ENCODE results near the gene TMC7. TPM values are rescaled to one million over a fixed set of nuclear protein-coding genes. Genes with fewer than 3 reads are reported as not detected.
A peak's percentile ranks its signal among the peaks of the same experiment; 100 is the strongest.
"Not testable (repeated sequence)": the region's sequence is repeated elsewhere in the genome, so short reads cannot be mapped to it uniquely, and the experiment has no call there.

Gene TMC7
- total RNA-seq, 1 experiment from 2014 or later: 1.6 TPM

DNA sequence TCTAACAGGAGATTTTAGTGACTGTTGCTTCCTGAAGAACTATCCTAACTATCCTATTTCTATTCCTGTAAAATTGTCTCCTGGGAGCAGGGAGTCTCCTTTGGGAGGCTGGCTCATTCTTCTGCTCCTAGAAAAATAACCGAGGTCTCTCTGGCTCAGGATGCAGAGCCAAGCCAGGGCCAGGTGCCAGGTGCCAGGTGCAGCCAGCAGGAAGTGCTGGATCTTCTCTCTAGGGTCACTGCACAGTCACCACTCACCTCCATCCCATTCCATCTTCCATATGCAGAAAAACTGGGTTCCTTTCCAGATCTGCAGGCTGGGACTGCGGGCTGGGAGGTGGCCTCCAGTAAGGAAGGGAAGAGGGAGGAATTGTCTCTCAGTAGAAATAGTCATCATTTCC is 3.8 kb upstream of the TMC7 start:
- DNase-seq (ENCODE audit: low read depth): no peak

DNA sequence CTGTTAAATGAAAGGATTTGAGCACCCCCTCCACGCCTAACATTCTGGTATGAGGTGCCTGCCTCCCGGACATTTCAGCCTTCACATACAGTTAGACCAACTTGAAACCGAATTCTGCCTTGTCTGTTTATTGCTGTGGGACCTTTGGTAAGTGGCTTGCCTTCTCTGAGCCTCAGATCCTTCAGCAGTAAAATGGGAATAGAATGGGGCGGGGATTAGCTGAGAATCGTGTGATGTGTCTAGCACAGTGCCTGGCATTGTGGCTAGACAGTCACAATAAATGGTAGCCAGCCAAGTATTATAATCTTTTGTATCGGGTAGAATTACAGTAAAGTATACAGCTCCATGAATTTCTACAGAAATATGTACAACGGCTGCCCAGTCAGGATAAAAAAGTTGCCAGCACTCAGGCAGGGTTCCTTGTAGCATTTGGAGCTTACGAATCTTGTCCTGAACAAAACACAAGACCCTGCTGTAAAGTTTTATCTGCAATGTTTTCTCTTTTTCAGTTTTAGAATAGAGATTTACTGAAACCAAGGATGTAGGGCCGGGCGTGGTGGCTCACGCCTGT is 786 bp downstream of the TMC7 start:
- no peak for DNase-seq (ENCODE audit: low read depth)

DNA sequence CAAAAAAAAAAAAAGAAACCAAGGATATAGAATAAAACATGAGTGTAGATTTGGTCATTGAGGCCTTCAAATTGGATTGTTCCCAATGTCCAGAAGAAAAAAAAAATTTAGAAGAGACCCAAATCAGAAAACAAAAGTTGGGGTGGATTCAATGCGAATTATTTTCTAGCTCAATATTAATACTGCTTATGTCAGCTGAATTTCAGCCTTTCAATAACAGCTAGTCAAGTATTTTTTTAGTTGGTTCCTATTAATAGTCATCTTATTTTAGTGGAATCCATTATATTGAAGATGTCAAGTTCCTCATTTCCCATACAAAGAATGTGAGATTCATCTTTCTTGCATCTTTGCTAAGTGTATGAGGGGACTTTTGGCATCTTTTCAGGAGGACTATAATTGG is 1.5 kb downstream of the TMC7 start:
- DNase-seq (ENCODE audit: low read depth): not testable (repeated sequence)

DNA sequence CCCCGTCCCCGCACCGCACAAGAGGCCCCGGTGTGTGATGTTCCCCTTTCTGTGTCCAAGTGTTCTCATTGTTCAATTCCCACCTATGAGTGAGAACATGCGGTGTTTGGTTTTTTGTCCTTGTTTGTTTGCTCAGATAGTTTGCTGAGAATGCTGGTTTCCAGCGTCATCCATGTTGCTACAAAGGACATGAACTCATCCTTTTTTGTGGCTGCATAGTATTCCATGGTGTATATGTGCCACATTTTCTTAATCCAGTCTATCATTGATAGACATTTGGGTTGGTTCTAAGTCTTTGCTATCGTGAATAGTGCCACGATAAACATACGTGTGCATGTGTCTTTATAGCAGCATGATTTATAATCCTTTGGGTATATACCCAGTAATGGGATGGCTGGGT is 8.0 kb downstream of the TMC7 start:
- not testable (repeated sequence) for DNase-seq (ENCODE audit: low read depth)

DNA sequence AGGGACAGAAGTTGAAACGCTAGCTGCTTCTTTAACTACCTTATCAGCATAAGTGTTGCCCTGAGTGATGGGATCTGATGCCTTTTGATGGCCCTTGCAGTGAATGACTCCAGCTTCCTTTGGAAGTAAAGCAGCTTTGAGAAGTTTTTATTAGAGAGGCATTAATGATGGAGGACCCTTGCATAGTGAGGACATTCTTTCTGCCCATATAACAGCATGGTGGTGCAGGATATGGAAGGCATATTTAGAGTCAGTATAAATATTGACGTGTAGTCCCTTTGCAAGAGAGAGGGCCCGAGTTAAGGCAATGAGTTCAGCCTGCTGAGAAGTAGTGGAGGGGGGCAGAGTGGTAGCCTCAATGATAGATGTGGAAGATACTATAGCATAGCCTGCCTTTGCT is 9.8 kb downstream of the TMC7 start:
- not testable (repeated sequence) for DNase-seq (ENCODE audit: low read depth)

DNA sequence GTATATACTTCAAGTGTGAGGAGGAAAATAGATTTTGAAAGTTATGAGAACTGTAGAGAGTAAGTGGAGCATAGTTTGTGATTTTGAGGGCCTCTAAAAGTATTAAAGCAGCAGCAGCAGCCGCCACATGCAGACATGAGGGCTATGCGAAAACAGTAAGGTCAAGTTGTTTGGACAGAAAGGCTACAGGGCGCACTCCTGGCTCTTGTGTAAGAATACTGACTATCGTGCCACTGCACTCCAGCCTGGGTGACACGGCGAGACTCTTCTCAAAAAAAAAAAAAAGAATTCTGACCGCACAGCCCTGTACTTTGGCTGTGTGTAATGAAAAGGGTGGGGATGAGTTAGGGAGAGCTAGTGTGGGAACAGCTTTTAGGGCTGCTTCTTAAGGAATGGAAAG is 10.4 kb downstream of the TMC7 start:
- not testable (repeated sequence) for DNase-seq (ENCODE audit: low read depth)

DNA sequence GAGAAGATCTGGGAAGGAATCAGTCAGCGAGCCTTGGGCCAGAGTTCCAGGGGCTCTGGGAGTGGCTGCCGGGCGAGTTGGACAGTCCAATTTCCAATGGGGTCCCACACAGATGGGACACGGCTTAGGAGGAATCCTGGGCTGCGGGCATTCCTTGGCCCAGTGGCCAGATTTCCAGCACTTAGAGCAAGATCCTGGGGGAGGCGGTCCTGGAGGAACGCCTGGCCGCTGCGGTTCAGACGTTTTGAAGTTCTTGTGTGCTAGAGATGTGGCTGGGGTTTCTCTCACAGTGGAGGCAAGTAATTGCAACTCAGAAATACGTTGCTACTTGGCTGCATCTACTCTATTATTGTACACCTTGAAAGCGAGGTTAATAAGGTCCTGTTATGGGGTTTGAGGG is 11.7 kb downstream of the TMC7 start:
- DNase-seq (ENCODE audit: low read depth): peak; percentile 52

DNA sequence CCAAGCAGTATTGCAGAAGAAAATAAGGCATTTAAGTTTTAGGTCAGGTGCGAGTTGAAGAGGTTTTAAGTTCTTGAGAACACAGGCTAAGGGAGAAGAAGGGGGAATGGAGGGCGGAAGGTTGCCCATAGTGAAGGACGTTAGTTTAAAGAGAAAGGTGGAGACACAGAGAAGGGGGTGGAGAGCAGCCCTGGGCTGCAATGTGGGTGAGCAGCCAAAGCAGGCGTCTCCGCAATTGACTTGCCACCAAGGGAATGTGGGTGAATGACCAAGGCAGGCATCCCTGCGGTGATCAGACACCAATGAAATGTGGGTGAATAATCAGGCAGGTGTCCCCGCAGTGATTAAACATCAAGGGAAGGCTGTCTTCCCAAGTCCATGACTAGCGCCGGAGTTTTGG is 12.8 kb downstream of the TMC7 start:
- not testable (repeated sequence) for DNase-seq (ENCODE audit: low read depth)

DNA sequence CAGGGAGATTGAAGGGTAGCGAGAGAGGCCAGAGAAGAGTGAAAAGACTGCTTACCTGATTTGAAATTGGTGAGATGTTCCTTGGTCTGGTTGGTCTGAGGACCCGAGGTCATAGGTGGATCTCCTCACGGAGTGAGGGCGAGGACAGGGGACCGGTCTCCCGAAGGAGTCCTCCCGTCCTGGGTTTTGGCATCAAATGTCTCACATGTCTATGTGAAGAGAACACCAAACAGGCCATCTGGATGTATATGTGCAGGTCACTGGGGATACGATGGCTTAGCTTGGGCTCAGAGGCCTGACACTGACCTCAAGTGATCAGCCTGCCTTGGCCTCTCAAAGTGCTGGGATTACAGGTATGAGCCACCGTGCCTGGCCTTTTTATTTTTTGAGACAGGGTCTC is 13.3 kb downstream of the TMC7 start:
- not testable (repeated sequence) for DNase-seq (ENCODE audit: low read depth)

DNA sequence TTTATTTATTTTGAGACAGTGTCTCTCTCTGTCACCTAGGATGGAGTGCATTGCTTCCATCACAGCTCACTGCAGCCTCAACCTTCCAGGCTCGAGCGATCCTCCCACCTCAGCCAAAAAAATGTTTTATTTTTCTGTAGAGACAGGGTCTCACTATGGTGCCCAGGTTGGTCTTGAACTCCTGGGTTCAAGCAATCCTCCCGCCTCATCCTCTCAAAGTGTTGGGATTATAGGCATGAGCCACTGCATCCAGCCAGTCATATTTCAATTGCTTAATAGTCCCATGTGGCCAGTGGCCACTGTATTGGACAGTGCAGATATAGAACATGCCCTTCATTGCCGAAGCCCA is 15.3 kb downstream of the TMC7 start:
- DNase-seq (ENCODE audit: low read depth): no peak

DNA sequence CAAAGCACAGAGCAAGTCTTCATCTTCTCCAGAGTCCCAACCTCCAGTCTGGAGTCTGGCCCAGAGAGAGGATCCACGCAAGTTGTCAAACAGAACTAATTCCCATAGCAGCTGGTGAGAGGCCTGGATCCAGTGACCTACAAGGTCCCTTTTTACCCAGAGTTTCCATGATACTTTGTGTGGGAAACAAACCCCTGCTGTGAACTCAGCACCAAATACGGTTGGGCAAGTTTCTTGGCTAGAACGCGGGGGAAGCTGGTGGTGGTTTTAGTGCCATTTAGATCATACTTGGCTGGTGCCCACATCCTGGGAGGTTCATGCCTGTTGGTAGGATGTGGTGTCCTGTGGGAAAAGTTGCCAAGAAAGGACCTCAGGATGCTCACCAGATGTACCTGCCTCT is 18.1 kb downstream of the TMC7 start:
- peak; percentile 99 for DNase-seq (ENCODE audit: low read depth)

DNA sequence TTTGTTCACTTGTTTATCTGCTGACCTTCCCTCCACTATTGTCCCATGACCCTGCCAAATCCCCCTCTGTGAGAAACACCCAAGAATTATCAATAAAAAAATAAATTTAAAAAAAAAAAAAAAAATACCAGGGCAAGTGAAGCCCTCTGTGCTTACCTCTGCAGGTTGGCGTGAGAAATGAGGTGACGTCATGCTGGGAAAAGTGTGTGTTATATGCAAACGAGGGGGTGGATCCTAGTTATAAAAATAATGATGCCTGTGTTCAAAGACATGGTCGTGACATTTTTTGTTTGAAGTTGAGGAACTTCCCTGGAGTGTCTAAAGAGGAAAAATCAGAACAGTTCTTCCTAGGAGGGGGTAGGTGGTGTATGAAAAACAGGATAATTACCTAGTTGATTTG is 20.2 kb downstream of the TMC7 start:
- DNase-seq (ENCODE audit: low read depth): no peak

DNA sequence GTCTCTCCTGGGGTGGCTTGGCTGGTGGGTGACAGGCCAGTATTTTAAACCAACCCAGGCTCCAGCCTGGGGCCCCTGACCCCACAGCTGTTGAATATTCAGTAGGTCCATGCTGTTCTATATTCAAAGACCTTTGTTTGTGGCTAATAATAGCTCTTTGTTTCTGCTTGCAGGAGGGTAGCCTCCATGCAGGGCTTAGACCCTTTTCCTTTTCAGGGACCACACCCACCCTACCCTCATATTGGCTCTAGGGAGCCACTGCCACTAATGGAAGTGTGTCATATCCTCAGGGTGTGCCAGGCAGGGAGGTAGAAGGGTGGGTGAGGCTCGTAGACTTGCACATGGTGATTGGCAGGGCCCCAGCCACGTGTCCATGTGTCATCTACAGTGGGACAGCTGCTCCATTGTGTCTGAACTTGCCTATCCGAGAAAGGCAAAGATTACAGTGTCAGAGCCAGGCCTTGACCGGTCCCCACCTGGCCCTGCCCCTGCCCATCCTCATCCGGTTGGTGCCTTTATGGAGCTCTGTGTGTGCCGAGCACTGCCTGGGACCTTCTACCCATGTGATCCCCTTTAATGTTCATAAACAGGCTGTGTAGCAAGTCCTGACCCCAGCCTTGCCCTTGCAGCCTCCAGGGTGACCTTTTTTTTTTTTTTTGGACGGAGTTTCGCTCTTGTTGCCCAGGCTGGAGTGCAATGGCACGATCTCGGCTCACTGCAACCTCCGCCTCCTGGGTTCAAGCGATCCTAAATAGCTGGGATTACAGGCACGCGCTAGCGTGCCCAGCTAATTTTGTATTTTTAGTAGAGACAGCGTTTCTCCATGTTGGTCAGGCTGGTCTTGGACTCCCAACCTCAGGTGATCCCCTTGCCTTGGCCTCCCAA is 22.1 kb downstream of the TMC7 start:
- DNase-seq (ENCODE audit: low read depth): peak; percentile 93

DNA sequence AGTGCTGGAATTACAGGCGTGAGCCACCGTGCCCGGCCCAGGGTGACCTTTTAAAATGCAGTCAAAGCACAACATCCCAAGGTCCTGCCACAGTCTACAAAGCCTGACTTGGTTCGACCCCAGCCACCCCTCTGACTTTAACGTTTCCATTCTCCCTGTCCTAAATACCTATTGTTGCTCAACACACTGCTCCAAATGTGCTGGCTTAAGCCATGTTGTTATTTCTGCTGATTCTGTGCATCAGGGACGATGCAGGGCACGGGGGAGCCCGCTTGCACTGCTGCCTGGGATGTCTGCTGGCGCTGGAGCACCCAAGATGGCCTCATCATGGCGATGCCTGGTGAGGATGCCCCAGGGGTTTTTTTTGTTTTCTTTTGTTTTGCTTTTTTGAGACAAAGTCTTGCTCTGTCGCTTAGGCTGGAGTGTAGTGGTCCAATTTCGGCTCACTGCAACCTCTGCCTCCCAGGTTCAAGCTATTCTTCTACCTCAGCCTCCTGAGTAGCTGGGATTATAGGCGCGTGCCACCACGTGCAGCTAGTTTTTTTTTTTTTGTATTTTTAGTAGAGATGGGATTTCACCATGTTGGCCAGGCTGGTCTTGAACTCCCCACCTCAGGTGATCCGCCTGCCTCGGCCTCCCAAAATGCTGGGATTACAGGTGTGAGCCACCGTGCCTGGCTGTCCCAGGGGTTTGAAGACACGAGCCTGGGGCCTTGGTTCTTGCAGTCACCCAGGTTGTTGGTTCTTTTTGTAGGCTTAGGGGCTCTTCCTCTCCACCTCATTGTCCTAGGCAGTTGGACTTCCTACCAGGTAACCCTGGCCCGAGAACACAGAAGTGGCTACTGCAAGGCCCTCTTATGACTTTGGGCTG is 22.9 kb downstream of the TMC7 start:
- no peak for DNase-seq (ENCODE audit: low read depth)

DNA sequence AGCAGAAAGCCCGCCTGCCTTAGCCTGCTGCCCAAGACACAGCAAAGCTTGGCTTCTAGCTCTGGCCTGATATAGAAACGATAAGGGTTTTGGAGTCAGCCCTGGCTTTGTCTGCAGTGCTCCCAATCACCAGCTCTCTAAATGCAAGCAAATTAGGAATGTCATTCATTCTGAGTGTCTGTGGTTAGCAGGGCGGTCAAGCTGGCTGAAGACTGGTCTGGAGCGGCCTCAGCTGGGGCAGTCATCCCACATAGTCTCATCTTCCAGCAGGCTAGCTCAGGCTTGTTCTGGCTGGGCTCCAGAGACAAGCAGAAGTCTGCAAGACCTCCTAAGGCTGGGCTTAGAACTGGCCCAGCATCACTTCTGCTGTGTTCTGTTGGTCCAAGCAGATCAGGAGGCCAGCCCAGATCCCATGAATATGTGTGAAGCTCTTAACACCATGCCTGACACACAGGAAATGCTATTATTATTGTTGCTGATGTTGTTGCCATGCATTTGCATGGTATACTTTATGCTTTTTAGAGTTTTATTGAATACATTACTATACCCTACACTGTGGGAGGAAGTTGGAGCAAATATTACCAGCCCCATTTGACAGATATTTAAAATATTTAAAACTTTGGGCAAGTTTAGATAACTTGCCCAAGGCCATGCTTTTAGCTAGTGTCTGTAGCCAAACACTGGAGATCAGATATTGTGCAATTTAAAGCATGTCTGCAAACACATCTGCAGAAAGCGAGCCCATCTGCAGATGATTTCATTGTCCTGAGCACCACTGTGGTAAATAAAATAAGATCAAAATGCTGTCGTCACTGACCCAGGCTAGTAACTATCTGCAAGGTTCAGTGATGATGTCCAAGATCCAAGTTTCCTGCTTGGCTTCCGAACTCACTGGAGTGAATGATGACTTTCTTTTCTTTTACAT is 24.8 kb downstream of the TMC7 start:
- peak; percentile 97 for DNase-seq (ENCODE audit: low read depth)

DNA sequence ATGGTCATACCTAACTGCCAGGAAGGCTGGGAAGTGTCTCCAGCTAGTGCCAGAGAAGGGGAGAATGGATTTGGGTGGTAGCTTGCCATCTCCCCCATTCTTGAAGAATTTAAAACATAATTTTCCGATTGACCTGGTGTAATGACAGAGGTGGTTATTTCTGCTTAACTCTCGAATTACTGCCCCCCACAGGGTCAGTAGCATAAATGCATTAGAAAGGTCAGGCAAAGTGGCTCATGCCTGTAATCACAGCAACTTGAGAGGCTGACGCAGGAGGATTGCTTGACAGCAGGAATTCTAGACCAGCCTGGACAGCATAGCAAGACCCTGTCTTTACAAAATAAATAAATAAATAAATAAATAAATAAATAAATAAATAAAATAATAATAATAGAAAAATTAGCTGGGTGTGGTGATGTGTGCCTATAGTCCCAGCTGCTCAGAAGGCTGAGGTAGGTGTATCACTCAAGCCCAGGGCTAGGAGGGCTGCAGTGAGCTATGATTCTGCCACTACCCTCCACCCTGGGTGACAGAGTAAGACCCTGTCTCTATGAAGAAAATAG is 27.5 kb downstream of the TMC7 start:
- no peak for DNase-seq (ENCODE audit: low read depth)

DNA sequence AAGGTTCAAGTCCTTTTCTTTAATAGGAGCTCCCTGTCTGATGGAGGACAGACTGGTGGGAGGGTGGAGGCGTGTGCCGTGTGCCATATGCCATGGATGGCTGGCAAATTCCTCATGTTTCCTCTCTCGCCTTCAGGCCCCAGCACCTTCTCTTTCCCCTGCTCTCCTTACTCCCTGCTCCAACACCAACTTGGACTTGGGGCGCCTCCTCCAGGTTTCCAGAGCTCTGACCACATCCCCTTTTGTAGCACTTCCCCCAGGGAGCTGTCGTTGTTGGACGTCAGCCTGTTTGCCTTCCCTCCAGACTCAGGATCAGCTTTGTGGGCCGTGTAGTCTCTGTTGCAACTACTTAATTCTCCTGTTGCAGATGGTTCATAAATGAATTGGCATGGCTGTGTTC is 30.7 kb downstream of the TMC7 start:
- DNase-seq (ENCODE audit: low read depth): peak; percentile 60

DNA sequence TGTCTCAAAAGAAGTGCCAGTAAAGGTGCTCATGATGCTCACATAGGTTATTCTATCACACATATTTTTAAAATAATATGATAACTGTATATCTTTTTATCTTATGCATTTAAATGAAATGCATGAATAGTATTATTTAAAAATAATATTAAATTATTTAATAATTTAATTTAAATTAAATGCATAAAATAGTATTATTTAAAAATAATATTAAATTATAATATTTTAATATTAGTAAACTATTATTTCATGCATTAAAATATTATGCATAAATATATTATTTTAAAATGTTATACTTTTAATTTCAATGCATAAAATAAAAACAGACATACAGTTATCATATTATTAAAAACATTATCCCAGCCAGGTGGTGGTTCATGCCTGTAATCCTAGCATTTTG is 33.4 kb downstream of the TMC7 start:
- no peak for DNase-seq (ENCODE audit: low read depth)

DNA sequence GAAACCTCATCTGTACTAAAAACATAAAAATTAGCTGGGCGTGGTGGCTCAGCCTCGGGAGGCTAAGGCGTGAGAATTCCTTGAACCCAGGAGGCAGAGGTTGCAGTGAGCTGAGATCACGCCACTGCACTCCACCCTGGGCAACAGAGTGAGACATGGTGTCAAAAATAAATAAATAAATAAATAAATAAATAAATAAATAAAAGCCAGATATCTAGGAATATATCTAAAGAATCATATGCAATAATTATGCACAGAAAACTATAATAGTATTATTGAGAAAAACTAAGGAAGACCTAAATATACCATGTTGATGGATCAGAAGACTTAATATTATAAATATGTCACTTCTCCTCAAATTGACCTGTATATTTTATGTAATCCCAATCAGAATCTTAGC is 37.0 kb downstream of the TMC7 start:
- no peak for DNase-seq (ENCODE audit: low read depth)

DNA sequence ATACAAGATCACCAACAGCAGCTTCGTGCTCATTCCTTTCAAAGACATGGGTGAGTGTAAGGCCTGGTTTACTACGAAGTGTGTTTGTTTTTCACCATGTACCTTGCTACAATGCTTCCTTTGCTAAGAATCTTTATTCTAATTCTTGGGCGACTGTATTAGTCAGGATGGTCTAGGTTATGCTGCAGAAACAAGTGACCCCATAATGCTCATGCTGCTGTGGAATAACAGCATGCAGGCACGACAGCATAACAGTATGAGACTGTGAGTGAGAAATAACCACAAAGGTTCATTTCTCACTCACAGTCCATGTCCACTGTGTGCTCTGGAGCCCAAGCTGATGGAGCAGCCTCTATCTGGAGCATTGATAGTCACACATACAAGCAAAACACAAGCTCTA is 38.0 kb downstream of the TMC7 start:
- DNase-seq (ENCODE audit: low read depth): no peak

DNA sequence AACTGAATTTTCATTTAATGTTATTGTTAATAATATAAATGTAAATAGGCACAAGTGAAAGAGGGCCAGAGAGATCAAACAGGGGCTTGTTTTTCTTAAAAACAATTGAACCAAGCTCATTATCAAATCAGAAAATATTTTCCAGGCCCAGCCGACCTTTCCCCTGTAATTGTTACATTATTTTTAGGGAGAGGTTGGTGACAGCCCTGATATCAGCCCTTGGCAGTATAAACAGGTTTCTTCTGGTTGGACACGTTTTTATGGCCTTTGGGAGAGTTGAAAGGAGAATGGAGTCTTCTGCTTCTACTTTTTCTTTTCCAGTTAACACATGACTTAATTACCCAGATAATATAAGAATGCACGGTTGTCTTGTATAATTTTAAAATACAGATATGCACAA is 43.7 kb downstream of the TMC7 start:
- DNase-seq (ENCODE audit: low read depth): no peak

Measured in RPMI7951 (cell line).